K562 (cell line): Measurements from ENCODE around the gene SUFU. TPM values are rescaled to one million over a fixed set of nuclear protein-coding genes. Genes with fewer than 3 reads are reported as not detected.

Source experiments
- ATAC-seq: fragments of 200-7000 bp; cut with Tn5 transposase; 3 replicates; pipeline ENCODE4 v1.9.1; 2020; ENCODE audit warnings: moderate library complexity
- BruUV-seq: library from RNA; stranded (reverse); fragments of 400-500 nt; replicated peaks from 2 replicates; lab custom pipeline; 2021; lab: Mats Ljungman, UMichigan
- CTCF ChIA-PET: fragments of 300-600 bp; formaldehyde crosslinking; extraction: SDS; loops from one replicate; lab custom pipeline; 2021; ENCODE audit warnings: low intra/inter-chr PET ratio; lab: Yijun Ruan, JAX
- POLR2A ChIA-PET: fragments of 300-600, 350-650 bp; sonication (Branson Sonifier 250); formaldehyde crosslinking; extraction: SDS; loops from one replicate; lab custom pipeline; 2021; ENCODE audit warnings: antibody characterized with exemption, inconsistent platforms; lab: Yijun Ruan, JAX
- DNase-seq, 4 experiments: peaks; one replicate each; pipeline versions ENCODE4 v3.0.0 to v3.0.0-alpha.2; 2011 to 2018; ENCODE audit warnings: low spot score in 3 of 4, mixed read lengths in 3 of 4; ENCODE audit errors: extremely low read depth in 1 of 4
- FAIRE-seq: peaks from 2 replicates; lab custom pipeline; 2011; peaks lifted over from hg19 to GRCh38; lab: Jason Lieb, UNC
- H2AFZ ChIP-seq: 2 replicates; pipeline ENCODE4 v1.6.0; 2011; ENCODE audit warnings: low read depth, low read length, control low read depth, inconsistent platforms
- H3K27ac ChIP-seq: fragments of 200-600 bp; 3 replicates; pipeline ENCODE4 v1.8.0; 2011; ENCODE audit warnings: low read depth, mild to moderate bottlenecking, control low read depth, inconsistent platforms, low read length, moderate library complexity, mixed read lengths; ENCODE audit errors: extremely low read depth
- H3K27me3 ChIP-seq, 2 experiments: fragments of 300-600 bp in 1 of 2; 2 replicates in 1 of 2; 3 replicates in 1 of 2; pipeline versions ENCODE4 v1.6.0 to v1.8.0; 2011; ENCODE audit warnings: inconsistent platforms in 2 of 2, low read length in 2 of 2, mild to moderate bottlenecking in 1 of 2, mixed read lengths in 1 of 2, moderate library complexity in 1 of 2; ENCODE audit not compliant: control insufficient read depth in 2 of 2, insufficient read depth in 2 of 2
- H3K36me3 ChIP-seq: fragments of 300-600 bp; 3 replicates; pipeline ENCODE4 v1.8.0; 2011; ENCODE audit warnings: mild to moderate bottlenecking, low read length, inconsistent platforms; ENCODE audit not compliant: control insufficient read depth, insufficient read depth
- H3K4me1 ChIP-seq, 2 experiments: fragments of 200-600 bp in 1 of 2; replicated peaks in 1 of 2; 2 replicates in 1 of 2; 3 replicates in 1 of 2; pipeline versions ENCODE4 v1.5.1 to v1.8.0; 2011; ENCODE audit warnings: inconsistent platforms in 2 of 2, low read length in 2 of 2, mild to moderate bottlenecking in 1 of 2, mixed read lengths in 1 of 2, moderate library complexity in 1 of 2; ENCODE audit not compliant: control insufficient read depth in 2 of 2, insufficient read depth in 2 of 2
- H3K4me2 ChIP-seq: 2 replicates; pipeline ENCODE4 v1.6.1; 2011; ENCODE audit warnings: low read length, control low read depth, inconsistent platforms, mixed read lengths; ENCODE audit not compliant: insufficient read depth
- H3K4me3 ChIP-seq: fragments of 200-600 bp; sonication (generic), shearing (Covaris generic); 2 replicates; pipeline ENCODE4 v1.5.1; 2016; ENCODE audit warnings: control low read depth, inconsistent platforms
- H3K79me2 ChIP-seq: fragments of 200-600 bp; 3 replicates; pipeline ENCODE4 v1.8.0; 2011; ENCODE audit warnings: low read length, inconsistent platforms; ENCODE audit not compliant: control insufficient read depth, insufficient read depth
- H3K9ac ChIP-seq, 2 experiments: 2 replicates each; pipeline versions ENCODE4 v1.6.0 to v1.6.1; 2011; ENCODE audit warnings: low read depth in 2 of 2, low read length in 2 of 2, control low read depth in 1 of 2, inconsistent platforms in 1 of 2, mild to moderate bottlenecking in 1 of 2, mixed read lengths in 1 of 2; ENCODE audit not compliant: insufficient read depth in 1 of 2
- H3K9me1 ChIP-seq: one replicate; pipeline ENCODE4 v1.6.0; 2011; ENCODE audit warnings: inconsistent platforms, mild to moderate bottlenecking, low read length, moderate library complexity; ENCODE audit not compliant: control insufficient read depth, insufficient read depth
- H3K9me3 ChIP-seq: replicated peaks from 2 replicates; pipeline ENCODE4 v1.5.1; 2011; ENCODE audit warnings: low read depth, low read length, inconsistent platforms; ENCODE audit not compliant: control insufficient read depth, insufficient read depth
- H4K20me1 ChIP-seq: replicated peaks from 2 replicates; pipeline ENCODE4 v1.6.1; 2011; ENCODE audit warnings: low read length, inconsistent platforms, mixed read lengths; ENCODE audit not compliant: control insufficient read depth, insufficient read depth
- CBFA2T2 ChIP-seq: fragments of 450-650 bp; conservative IDR thresholded peaks from 2 replicates; pipeline ENCODE4 v1.6.1; 2017; ENCODE audit warnings: mild to moderate bottlenecking
- DACH1 ChIP-seq: fragments of 450-650 bp; IDR thresholded peaks from 2 replicates; pipeline ENCODE4 v1.6.1; 2018; ENCODE audit not compliant: partially characterized antibody
- POLR2G ChIP-seq: fragments of 200-400 bp; formaldehyde crosslinking; IDR thresholded peaks from 2 replicates; pipeline ENCODE4 v1.6.1; 2017; ENCODE audit warnings: low read depth, mild to moderate bottlenecking, antibody characterized with exemption, low read length, moderate library complexity
- PRPF4 ChIP-seq: fragments of 200-400 bp; formaldehyde crosslinking; IDR thresholded peaks from one replicate; pipeline ENCODE4 v1.6.1; 2017; ENCODE audit warnings: low read length, low read depth, mild to moderate bottlenecking; ENCODE audit not compliant: insufficient read depth, poor library complexity, severe bottlenecking
- SIN3A ChIP-seq, 2 experiments: fragments of 150-350 bp in 1 of 2; IDR thresholded peaks; 2 replicates each; pipeline ENCODE4 v1.6.1; 2011 to 2016; ENCODE audit warnings: borderline replicate concordance in 2 of 2, low read depth in 2 of 2, low read length in 2 of 2, mild to moderate bottlenecking in 2 of 2, moderate library complexity in 2 of 2; ENCODE audit not compliant: control insufficient read depth in 1 of 2
- SMARCA4 ChIP-seq: fragments of 450-650 bp; IDR thresholded peaks from 2 replicates; pipeline ENCODE4 v1.6.1; 2016
- TAF9B ChIP-seq: fragments of 450-650 bp; IDR thresholded peaks from 2 replicates; pipeline ENCODE4 v1.6.1; 2018; ENCODE audit warnings: mild to moderate bottlenecking; ENCODE audit not compliant: partially characterized antibody
- TCF3 ChIP-seq: sonication (generic); formaldehyde crosslinking; IDR thresholded peaks from 2 replicates; pipeline ENCODE4 v1.4.0; 2020; ENCODE audit warnings: mild to moderate bottlenecking, missing genetic modification reagents
- TCF7 ChIP-seq: sonication (generic); IDR thresholded peaks from 2 replicates; pipeline ENCODE4 v1.6.1; 2016; ENCODE audit warnings: antibody characterized with exemption, borderline replicate concordance
- ZNF584 ChIP-seq: fragments of 200-800 bp; sonication (Bioruptor generic); IDR thresholded peaks from 2 replicates; pipeline ENCODE4 v1.6.1; 2016; ENCODE audit warnings: low read depth, mild to moderate bottlenecking, missing genetic modification characterization, missing compliant biosample characterization
- WGBS: fragments of 100-300 bp; shearing (Covaris generic); methylation state at CpG from one replicate; pipeline ENCODE4 v1.1.6; 2016; ENCODE audit warnings: low coverage, mixed read lengths; ENCODE audit not compliant: insufficient coverage; ENCODE audit errors: missing lambda C conversion rate; 5-methylcytosine and 5-hydroxymethylcytosine counted together
- in situ Hi-C: fragments of 300-500 bp; cut with MboI; formaldehyde crosslinking; loops from 4 replicates; pipeline ENCODE4 v1.15.0; 2018; ENCODE audit warnings: inconsistent platforms, mixed read lengths
- intact Hi-C: fragments of 100-400 bp; cut with micrococcal nuclease; formaldehyde crosslinking; loops from 2 replicates; pipeline ENCODE4 v1.14.2; 2022
- polyA plus RNA-seq, 8 experiments: library from polyadenylated mRNA; depleted of rRNA in 4 of 8; stranded (reverse) in 5 of 8; unstranded in 3 of 8; fragments of >200 nt; fragmentation: Nextera tagmentation in 2 of 8; fragmentation: Illumina TruSeq in 1 of 8; extraction: Ambion mirVana in 2 of 8; extraction: Trizol in 1 of 8; gene quantifications; 2 replicates each; pipeline versions ENCODE4 v1.2.1 to v1.2.3, GENCODE V29; 2011 to 2014; ENCODE audit warnings: inconsistent platforms in 1 of 8, missing spikeins in 1 of 8
- total RNA-seq, 7 experiments: library from RNA; depleted of rRNA in 6 of 7; stranded (reverse); fragments of >200 nt in 6 of 7; fragmentation: Illumina TruSeq in 2 of 7; extraction: Trizol in 2 of 7; gene quantifications; 2 replicates each; pipeline versions ENCODE4 v1.2.1 to v1.2.3, GENCODE V29; 2011 to 2021; ENCODE audit warnings: low replicate concordance in 1 of 7
- TF ChIP-seq, protein P1 (sequence below), 2 experiments: fragments of 450-650 bp; IDR thresholded peaks; 2 replicates each; pipeline ENCODE4 v1.6.1; 2018; ENCODE audit warnings: mild to moderate bottlenecking in 2 of 2, low read depth in 1 of 2; ENCODE audit not compliant: partially characterized antibody in 2 of 2
- TF ChIP-seq, protein P2 (sequence below): sonication (generic); formaldehyde crosslinking; IDR thresholded peaks from 2 replicates; pipeline ENCODE4 v1.8.0; 2022; ENCODE audit warnings: missing genetic modification reagents, mild to moderate bottlenecking, moderate library complexity, borderline replicate concordance

Gene SUFU
- total and polyA plus RNA-seq, 9 of the 15 experiments (the other 6 are each of a cell fraction or from before 2014, with no cell fraction given): 0.59 to 6.3 (median 0.82) TPM

DNA sequence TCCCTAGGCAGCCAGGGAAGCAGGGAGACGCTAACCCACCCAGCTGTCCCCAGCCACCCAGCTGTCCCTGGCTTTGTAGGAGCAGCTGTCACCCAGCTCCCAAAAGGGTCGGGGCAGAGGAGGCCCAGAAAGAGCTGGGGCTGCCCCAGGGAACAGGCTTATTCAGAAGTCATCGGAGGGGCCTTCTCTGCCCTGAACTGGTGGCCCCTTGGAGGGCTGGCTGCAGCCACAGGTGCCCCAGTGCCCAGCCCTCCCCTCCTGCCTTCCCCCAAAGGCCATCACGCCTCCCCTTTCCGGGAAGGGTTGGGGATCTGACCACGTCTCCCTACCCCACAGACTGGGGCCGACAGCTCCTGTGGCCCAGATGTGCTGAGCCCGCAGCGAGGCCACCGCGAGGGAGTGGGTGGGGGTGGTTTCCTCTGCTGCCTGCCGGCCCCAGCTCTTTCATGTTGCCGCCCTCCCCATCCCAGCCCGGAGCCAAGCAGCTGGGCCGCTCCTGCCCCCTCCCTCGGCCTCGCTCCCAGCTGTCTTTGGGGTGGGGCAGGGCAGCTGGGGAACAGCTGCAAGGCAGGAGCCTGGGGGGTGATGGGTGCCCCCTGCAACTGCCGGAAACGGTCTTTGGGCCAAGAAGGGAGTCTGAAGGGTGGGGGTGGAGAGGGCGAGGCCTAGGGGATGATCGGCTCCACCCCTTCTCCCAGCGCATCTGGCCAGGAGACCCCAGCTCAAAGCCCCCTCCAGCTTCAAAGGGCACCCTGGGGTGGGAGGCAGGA, 157.3 kb downstream of the SUFU start:
- no peaks in the 10 kb centered on the region for H3K9me3 ChIP-seq
- no peak overlapping the region for H3K4me2 ChIP-seq
- no peak overlapping the region for H3K27ac ChIP-seq
- no TSS peak for BruUV-seq
- peaks cover 23% of the 10 kb centered on the region; the same call in 1 of the 3 replicates for H3K36me3 ChIP-seq
- no peaks in the 10 kb centered on the region for H3K79me2 ChIP-seq
- CTCF ChIA-PET: no interaction called here
- no peak overlapping the region for H3K4me3 ChIP-seq
- intact Hi-C loops (no loop called here), in situ Hi-C loops (no loop called here)
- POLR2A ChIA-PET: interaction anchor here (0.7 to 7.3 kb wide), 3 partner anchors 10 to 14 kb away, joined by 3 to 60 read pairs (median 5); partner anchors contain the start of gene TRIM8
- H4K20me1 ChIP-seq: no peaks in the 10 kb centered on the region
- FAIRE-seq: no peak
- H3K9me1 ChIP-seq: no peaks in the 10 kb centered on the region
- H3K4me1 ChIP-seq: peaks cover 3 to 23% of the 10 kb centered on the region in 2 experiments; a peak in 3 of 5 replicates
- H3K27me3 ChIP-seq: no peaks in the 10 kb centered on the region
- peak; percentile 78 for ATAC-seq
- H3K9ac ChIP-seq: peak overlapping the region in 1 of 2 experiments; percentile 81; a peak in 2 of 4 replicates
- WGBS: 14% methylated on average over 16 of the region's 22 CpGs
- no peak overlapping the region for H2AFZ ChIP-seq
- peak; percentile 63 to 71 (median 66) for DNase-seq
- no peak for TF ChIP-seq ZNF584 (CRISPR knock-in tag)
- peak; percentile 77 for TF ChIP-seq POLR2G
- TF ChIP-seq, protein P1, sequence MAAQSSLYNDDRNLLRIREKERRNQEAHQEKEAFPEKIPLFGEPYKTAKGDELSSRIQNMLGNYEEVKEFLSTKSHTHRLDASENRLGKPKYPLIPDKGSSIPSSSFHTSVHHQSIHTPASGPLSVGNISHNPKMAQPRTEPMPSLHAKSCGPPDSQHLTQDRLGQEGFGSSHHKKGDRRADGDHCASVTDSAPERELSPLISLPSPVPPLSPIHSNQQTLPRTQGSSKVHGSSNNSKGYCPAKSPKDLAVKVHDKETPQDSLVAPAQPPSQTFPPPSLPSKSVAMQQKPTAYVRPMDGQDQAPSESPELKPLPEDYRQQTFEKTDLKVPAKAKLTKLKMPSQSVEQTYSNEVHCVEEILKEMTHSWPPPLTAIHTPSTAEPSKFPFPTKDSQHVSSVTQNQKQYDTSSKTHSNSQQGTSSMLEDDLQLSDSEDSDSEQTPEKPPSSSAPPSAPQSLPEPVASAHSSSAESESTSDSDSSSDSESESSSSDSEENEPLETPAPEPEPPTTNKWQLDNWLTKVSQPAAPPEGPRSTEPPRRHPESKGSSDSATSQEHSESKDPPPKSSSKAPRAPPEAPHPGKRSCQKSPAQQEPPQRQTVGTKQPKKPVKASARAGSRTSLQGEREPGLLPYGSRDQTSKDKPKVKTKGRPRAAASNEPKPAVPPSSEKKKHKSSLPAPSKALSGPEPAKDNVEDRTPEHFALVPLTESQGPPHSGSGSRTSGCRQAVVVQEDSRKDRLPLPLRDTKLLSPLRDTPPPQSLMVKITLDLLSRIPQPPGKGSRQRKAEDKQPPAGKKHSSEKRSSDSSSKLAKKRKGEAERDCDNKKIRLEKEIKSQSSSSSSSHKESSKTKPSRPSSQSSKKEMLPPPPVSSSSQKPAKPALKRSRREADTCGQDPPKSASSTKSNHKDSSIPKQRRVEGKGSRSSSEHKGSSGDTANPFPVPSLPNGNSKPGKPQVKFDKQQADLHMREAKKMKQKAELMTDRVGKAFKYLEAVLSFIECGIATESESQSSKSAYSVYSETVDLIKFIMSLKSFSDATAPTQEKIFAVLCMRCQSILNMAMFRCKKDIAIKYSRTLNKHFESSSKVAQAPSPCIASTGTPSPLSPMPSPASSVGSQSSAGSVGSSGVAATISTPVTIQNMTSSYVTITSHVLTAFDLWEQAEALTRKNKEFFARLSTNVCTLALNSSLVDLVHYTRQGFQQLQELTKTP (IDR thresholded peaks at IDR 0.05; ENCODE audit: low read depth in 1 of 2, partially characterized antibody in 2 of 2): no peak
- peak; percentile 95 for TF ChIP-seq TCF7
- peak; percentile 81 for TF ChIP-seq DACH1
- peak; percentile 31; the same call in 1 of the 2 replicates for TF ChIP-seq TCF3 (CRISPR knock-in tag)
- 0 out of 4 replicates have a peak, but pooled peaks of 1 of the 2 experiments have one; percentile 30 for TF ChIP-seq SIN3A (IDR thresholded peaks at IDR 0.05; ENCODE audit: borderline replicate concordance in 2 of 2, control insufficient read depth in 1 of 2, low read depth in 2 of 2, low read length in 2 of 2)
- TF ChIP-seq CBFA2T2: peak; percentile 83
- TF ChIP-seq, protein P2, sequence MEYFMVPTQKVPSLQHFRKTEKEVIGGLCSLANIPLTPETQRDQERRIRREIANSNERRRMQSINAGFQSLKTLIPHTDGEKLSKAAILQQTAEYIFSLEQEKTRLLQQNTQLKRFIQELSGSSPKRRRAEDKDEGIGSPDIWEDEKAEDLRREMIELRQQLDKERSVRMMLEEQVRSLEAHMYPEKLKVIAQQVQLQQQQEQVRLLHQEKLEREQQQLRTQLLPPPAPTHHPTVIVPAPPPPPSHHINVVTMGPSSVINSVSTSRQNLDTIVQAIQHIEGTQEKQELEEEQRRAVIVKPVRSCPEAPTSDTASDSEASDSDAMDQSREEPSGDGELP (CRISPR knock-in tag): peak; percentile 96
- TF ChIP-seq SMARCA4: no peak
- no peak for TF ChIP-seq PRPF4
- peak; percentile 97 for TF ChIP-seq TAF9B
